Smooth muscle cell (in vitro differentiated cells): ENCODE data around the gene GLT8D2. TPM values are rescaled to one million over a fixed set of nuclear protein-coding genes. Genes with fewer than 3 reads are reported as not detected.

Experiments
- DNase-seq: peaks from one replicate; lab custom pipeline; 2025; ENCODE audit not compliant: unreplicated experiment; lab: John Stamatoyannopoulos, UW
- H2AFZ ChIP-seq: fragments of 200-600 bp; sonication (generic); 2 replicates; pipeline ENCODE4 v1.6.0; 2016; ENCODE audit warnings: antibody characterized with exemption, low read depth, mild to moderate bottlenecking
- H3F3A ChIP-seq: fragments of 200-600 bp; sonication (generic); 2 replicates; pipeline ENCODE4 v1.6.0; 2017; ENCODE audit warnings: antibody characterized with exemption, low read depth
- H3K27ac ChIP-seq: fragments of 200-600 bp; sonication (generic); 2 replicates; pipeline ENCODE4 v1.5.1; 2016; ENCODE audit warnings: low read depth, mild to moderate bottlenecking
- H3K27me3 ChIP-seq: fragments of 200-600 bp; sonication (generic); 2 replicates; pipeline ENCODE4 v1.6.1; 2016; ENCODE audit warnings: low read depth, mild to moderate bottlenecking
- H3K36me3 ChIP-seq: fragments of 200-600 bp; sonication (generic); 2 replicates; pipeline ENCODE4 v1.5.1; 2016; ENCODE audit warnings: low read depth
- H3K4me1 ChIP-seq: fragments of 200-600 bp; sonication (generic); 2 replicates; pipeline ENCODE4 v1.5.1; 2016; ENCODE audit warnings: low read depth
- H3K4me2 ChIP-seq: fragments of 200-600 bp; sonication (generic); 2 replicates; pipeline ENCODE4 v1.6.0; 2016; ENCODE audit warnings: mild to moderate bottlenecking
- H3K4me3 ChIP-seq: fragments of 200-600 bp; sonication (generic); 2 replicates; pipeline ENCODE4 v1.5.1; 2016; ENCODE audit warnings: mild to moderate bottlenecking
- H3K79me2 ChIP-seq: fragments of 200-600 bp; sonication (generic); 2 replicates; pipeline ENCODE4 v1.6.0; 2016; ENCODE audit warnings: low read depth, mild to moderate bottlenecking
- H3K9ac ChIP-seq: fragments of 200-600 bp; sonication (generic); 2 replicates; pipeline ENCODE4 v1.6.0; 2016; ENCODE audit warnings: low read depth
- H3K9me3 ChIP-seq: fragments of 200-600 bp; sonication (generic); replicated peaks from 2 replicates; pipeline ENCODE4 v1.5.1; 2016; ENCODE audit warnings: low read depth
- H4K20me1 ChIP-seq: fragments of 200-600 bp; sonication (generic); 2 replicates; pipeline ENCODE4 v1.6.0; 2016; ENCODE audit warnings: low read depth
- WGBS: methylation state at CpG from one replicate; pipeline ENCODE4 v1.1.7; 2016; ENCODE audit warnings: low lambda C conversion rate; 5-methylcytosine and 5-hydroxymethylcytosine counted together
- polyA plus RNA-seq: library from polyadenylated mRNA; unstranded; fragments of >200 nt; fragmentation: Nextera tagmentation; extraction: Ambion mirVana; gene quantifications from 2 replicates; pipeline ENCODE4 v1.2.1, GENCODE V29; 2016
- total RNA-seq: library from RNA; depleted of rRNA; stranded (reverse); fragments of >200 nt; gene quantifications from 2 replicates; pipeline ENCODE4 v1.2.3, GENCODE V29; 2014
- TF ChIP-seq, protein P1 (sequence below): fragments of 200-600 bp; sonication (generic); IDR thresholded peaks from 2 replicates; pipeline ENCODE4 v1.5.1; 2017; ENCODE audit warnings: borderline replicate concordance, mild to moderate bottlenecking, antibody characterized with exemption; ENCODE audit not compliant: insufficient read depth, poor library complexity, severe bottlenecking

GLT8D2 gene
- total and polyA plus RNA-seq, 2 experiments from 2014 or later: 43.0 to 47.7 TPM

GRCh38 chr12:103978384-103978982 is 71.5 kb downstream of the GLT8D2 start:
- H3F3A ChIP-seq: no peaks in the 10 kb centered on the region
- no peak overlapping the region for H3K4me3 ChIP-seq
- peaks cover 86% of the 10 kb centered on the region for H4K20me1 ChIP-seq
- no peaks in the 10 kb centered on the region for H3K27me3 ChIP-seq
- peaks cover 28% of the 10 kb centered on the region for H3K36me3 ChIP-seq
- WGBS: 98% methylated on average over 4 of the region's 4 CpGs
- no peak overlapping the region for H3K4me2 ChIP-seq
- H2AFZ ChIP-seq: no peak overlapping the region
- no peak for DNase-seq
- no peak overlapping the region for H3K27ac ChIP-seq
- TF ChIP-seq, protein P1, sequence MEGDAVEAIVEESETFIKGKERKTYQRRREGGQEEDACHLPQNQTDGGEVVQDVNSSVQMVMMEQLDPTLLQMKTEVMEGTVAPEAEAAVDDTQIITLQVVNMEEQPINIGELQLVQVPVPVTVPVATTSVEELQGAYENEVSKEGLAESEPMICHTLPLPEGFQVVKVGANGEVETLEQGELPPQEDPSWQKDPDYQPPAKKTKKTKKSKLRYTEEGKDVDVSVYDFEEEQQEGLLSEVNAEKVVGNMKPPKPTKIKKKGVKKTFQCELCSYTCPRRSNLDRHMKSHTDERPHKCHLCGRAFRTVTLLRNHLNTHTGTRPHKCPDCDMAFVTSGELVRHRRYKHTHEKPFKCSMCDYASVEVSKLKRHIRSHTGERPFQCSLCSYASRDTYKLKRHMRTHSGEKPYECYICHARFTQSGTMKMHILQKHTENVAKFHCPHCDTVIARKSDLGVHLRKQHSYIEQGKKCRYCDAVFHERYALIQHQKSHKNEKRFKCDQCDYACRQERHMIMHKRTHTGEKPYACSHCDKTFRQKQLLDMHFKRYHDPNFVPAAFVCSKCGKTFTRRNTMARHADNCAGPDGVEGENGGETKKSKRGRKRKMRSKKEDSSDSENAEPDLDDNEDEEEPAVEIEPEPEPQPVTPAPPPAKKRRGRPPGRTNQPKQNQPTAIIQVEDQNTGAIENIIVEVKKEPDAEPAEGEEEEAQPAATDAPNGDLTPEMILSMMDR: no peak
- H3K9ac ChIP-seq: no peak overlapping the region
- no peaks in the 10 kb centered on the region for H3K9me3 ChIP-seq
- no peaks in the 10 kb centered on the region for H3K4me1 ChIP-seq
- peaks cover 58% of the 10 kb centered on the region for H3K79me2 ChIP-seq

DNA sequence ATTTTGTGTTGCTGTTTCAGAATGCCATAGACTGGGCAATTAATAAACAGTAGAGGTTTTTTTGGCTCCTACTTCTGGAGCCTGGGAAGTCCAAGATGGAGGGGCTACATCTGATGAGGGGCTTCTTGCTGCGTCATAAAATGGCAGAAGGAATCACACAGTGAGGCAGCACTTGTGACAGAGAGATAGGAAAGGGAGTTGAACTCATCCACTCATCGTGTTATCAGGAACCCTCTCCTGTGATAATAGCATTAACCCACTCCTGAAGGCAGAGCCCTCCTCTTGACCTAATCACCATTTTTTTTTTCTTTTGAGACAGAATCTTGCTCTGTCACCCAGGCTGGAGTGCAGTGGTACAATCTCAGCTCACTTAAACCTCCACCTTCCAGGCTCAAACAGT is 74.6 kb downstream of the GLT8D2 start:
- no peak overlapping the region for H2AFZ ChIP-seq
- no peaks in the 10 kb centered on the region for H3K4me1 ChIP-seq
- DNase-seq: no peak
- peaks cover 89% of the 10 kb centered on the region for H3K79me2 ChIP-seq
- TF ChIP-seq, protein P1: no peak
- no peak overlapping the region for H3K4me2 ChIP-seq
- no peak overlapping the region for H3K27ac ChIP-seq
- no peaks in the 10 kb centered on the region for H3K27me3 ChIP-seq
- H3K36me3 ChIP-seq: peaks cover 21% of the 10 kb centered on the region
- H3K4me3 ChIP-seq: no peak overlapping the region
- no peaks in the 10 kb centered on the region for H3K9me3 ChIP-seq
- 88% methylated on average over 2 of the region's 2 CpGs for WGBS
- no peaks in the 10 kb centered on the region for H3F3A ChIP-seq
- peaks cover 100% of the 10 kb centered on the region for H4K20me1 ChIP-seq
- no peak overlapping the region for H3K9ac ChIP-seq

DNA sequence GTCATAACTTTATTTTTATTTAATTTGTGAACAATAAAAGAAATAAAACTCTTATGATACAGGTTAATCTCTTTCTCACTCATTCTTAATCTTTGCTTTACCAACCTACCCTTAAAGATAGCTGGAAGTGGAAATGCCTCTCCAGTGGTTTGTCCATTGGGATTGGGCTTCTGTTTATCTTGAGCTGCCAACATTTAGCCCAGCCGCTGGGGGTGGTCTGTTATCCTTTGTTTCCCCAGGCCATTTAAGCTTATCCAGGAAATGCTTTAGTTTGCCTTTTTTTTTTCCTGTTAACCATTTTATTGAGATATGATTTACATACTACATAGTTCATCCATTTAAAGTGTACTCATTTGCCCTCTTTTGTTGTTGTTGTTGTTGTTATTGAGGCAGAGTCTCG is 76.1 kb downstream of the GLT8D2 start:
- Histone ChIP-seq H3K79me2 (peaks cover 98% of the 10 kb centered on the region), H3K9me3 (no peaks in the 10 kb centered on the region), H3K9ac (no peak overlapping the region), H3K4me3 (no peak overlapping the region), H3K36me3 (peaks cover 12% of the 10 kb centered on the region), H3K27ac (no peak overlapping the region), H4K20me1 (peaks cover 100% of the 10 kb centered on the region), H3K27me3 (no peaks in the 10 kb centered on the region), H3K4me1 (no peaks in the 10 kb centered on the region), H2AFZ (no peak overlapping the region), H3F3A (no peaks in the 10 kb centered on the region), H3K4me2 (no peak overlapping the region)
- TF ChIP-seq, protein P1: no peak
- no peak for DNase-seq
- 73% methylated on average over 2 of the region's 2 CpGs for WGBS

DNA sequence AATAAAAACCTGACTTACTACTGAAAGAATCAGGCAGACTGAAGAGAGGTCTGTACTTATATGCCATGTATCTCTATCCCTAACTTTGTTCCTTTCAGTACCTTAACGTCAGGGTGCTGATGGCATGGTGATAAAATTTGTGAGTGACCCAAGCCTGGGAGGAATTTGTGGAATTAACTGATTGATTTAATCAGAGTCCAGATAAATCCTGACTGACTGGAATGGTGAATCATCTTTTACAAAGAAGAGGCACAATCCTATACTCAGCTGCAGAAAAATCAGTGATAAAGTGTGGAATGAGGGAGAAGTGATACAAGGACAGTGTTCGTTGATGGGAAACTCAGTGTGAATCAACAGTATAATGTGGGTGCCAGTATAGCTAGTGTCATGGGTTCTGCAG is 80.6 kb downstream of the GLT8D2 start:
- Histone ChIP-seq H3F3A (peaks cover 10% of the 10 kb centered on the region), H2AFZ (no peak overlapping the region), H3K27me3 (no peaks in the 10 kb centered on the region), H3K9me3 (no peaks in the 10 kb centered on the region), H3K4me3 (no peak overlapping the region), H3K36me3 (peaks cover 3% of the 10 kb centered on the region), H3K9ac (no peak overlapping the region), H3K4me2 (peak overlapping the region; percentile 23), H4K20me1 (peaks cover 69% of the 10 kb centered on the region), H3K4me1 (peaks cover 14% of the 10 kb centered on the region), H3K27ac (peak overlapping the region; percentile 37), H3K79me2 (peaks cover 93% of the 10 kb centered on the region)
- no peak for DNase-seq
- TF ChIP-seq, protein P1: no peak
- WGBS: 20% methylated on average over 2 of the region's 2 CpGs
